SH-SY5Y (cell line): ENCODE data around the gene IFIT3.

Source experiments
- GATA2 ChIP-seq: IDR thresholded peaks from 2 replicates; pipeline ENCODE4 v1.6.1; 2011; ENCODE audit warnings: mild to moderate bottlenecking, low read depth, low read length
- GATA3 ChIP-seq: IDR thresholded peaks from 2 replicates; pipeline ENCODE4 v1.6.1; 2011; ENCODE audit warnings: low read depth, mild to moderate bottlenecking, low read length, moderate library complexity

DNA sequence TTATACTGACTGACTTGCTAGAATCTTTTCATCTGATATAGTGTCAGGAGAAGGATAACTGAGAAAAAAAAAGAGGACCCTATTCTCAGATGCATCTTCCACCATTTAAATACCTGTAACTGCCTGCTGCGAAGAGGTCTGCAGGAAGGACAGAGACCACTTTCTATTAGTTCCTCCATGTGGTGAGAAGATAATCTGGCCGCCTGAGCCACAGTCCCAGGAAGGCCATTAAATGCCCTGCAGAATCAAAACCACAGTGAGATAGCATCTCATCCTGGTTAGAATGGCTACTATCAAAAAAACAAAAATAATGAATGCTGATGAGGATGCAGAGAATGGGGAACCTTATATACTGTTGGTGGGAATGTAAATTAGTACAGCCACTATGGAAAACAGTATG is 30.2 kb downstream of the IFIT3 start:
- TF ChIP-seq GATA3 (0 out of 2 replicates have a peak, but pooled peaks have one; percentile 39), GATA2 (peak; percentile 40; the same call in 1 of the 2 replicates)
